Right lung (tissue), 5 donors: Measurements from ENCODE around the gene SETMAR. TPM values are rescaled to one million over a fixed set of nuclear protein-coding genes. Genes with fewer than 3 reads are reported as not detected.
A peak's percentile ranks its signal among the peaks of the same experiment; 100 is the strongest.

ENCODE experiments used
- DNase-seq, 2 donors: peaks; one replicate each; pipeline ENCODE4 v3.0.0-alpha.2; 2013
- polyA plus RNA-seq, 5 donors: library from polyadenylated mRNA; unstranded; fragments of 120-200 nt; gene quantifications; one replicate each; pipeline versions ENCODE4 v1.2.1 to v1.2.3, GENCODE V29; 2013; ENCODE audit warnings: inconsistent platforms in 1 of 5, low replicate concordance in 1 of 5; ENCODE audit not compliant: insufficient read length in 5 of 5, insufficient read depth in 1 of 5

Gene SETMAR
- polyA plus RNA-seq, 5 donors = 33.9 to 44.3 (median 39.7) TPM

DNA sequence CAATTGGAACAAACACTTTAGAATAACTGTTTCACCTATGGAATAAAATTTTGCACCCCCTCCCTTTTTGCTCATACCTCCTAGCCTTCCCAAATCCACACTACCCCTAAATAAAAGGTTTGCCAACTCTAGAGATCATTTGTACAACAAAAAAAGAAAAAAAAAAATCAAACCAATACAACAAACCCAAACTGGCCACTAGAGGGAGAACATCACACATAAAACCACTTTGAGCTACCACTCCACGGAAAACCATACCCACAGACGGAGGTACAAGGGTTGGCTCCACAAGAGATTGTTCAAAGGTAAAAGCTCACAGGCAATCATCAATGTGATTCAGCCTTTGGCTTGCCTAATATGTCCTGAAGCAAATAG, 47.6 kb downstream of the SETMAR start:
- DNase-seq = peak in 1 of 2 donors; percentile 60

DNA sequence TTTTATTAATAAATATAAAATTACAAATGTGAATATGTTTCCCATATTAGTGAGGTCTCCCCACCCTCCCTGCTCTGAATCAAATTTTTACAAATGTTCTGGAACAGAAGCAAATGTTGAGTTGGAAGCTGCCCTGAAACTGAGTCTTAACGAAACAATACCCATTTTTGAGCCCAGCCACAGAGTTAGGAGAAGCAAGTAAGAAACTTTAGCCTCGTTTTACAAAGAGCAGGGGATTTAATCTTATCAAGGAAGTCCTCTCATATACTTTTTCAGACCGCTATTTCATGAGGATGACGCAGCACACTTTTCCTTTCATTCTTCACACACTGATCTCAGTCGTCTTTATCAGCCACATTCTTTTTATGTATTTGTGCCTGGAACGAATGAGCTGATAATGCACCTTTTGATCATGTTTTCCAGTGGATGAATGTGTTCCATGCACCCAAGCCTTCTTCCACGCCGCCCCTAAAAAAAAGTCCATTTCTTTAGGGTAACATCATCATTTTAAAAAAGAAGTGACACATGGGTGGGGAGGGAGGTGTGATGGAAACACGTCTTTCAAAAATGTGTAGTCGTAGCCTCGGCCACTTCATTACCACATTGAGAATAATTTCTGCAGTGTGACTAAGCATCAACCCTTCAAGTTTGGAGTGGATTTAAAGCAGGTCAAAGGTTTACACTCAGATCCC, 48.1 kb downstream of the SETMAR start:
- no peak for DNase-seq

DNA sequence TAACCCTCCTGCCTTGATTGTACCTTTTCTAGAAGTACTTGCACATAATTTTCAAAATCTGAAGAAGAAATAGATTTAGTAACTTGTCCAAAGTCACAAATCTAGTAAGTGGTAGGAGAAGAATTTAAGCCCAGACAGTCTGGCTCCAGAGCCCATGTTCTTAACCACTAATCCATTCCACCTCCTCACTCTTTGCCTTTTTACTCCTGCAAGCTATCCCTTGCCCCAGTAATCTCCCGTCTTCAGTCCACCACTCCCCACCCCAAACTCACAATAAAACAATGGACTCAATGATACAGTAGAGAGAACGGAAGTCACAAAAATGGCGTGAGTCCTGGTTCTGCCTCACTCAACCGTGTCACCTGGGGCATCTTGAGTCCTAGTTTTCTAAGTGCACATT, 48.7 kb downstream of the SETMAR start:
- DNase-seq = no peak

DNA sequence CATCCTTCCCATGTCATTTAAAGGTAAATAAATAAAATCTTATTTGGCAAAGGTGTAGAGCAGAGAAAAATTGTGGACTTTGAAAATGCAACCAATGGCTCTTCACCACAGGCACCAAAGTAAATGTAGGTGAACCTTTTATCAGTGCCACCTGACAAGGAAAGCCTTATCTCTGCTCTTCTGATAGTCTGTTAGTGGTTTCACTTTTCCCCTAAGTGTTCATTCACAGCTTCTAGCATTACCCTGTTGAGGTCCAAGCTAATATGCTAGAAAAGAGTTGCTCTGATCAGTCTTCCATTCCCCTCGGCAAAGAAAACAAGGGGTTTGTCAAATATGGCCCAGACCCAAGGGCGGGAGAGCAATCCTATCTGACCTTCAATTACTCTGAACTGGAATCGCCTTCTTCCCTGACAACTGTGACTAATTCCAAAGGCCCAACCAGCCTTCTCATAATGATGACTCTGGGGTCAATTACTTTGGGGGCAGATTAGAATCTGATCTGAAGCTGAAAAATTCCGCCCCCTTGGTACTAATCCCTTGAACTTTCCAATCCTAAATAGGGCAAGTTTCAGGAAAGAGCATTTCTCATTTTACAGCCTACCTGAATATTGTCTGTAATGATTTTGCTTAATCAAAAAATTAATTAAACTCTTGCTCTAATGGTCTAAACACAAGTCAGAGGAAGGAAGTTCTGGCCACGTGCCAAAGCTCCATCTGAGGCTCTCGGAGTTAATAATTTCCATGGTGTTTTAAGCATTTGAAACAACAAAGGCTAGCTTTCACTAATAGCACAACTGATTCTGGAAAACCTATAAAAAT, 52.4 kb downstream of the SETMAR start:
- DNase-seq = peak in 1 of 2 donors; percentile 53

GRCh38 chr3:4356220-4356540, 53.0 kb downstream of the SETMAR start:
- no peak for DNase-seq

DNA sequence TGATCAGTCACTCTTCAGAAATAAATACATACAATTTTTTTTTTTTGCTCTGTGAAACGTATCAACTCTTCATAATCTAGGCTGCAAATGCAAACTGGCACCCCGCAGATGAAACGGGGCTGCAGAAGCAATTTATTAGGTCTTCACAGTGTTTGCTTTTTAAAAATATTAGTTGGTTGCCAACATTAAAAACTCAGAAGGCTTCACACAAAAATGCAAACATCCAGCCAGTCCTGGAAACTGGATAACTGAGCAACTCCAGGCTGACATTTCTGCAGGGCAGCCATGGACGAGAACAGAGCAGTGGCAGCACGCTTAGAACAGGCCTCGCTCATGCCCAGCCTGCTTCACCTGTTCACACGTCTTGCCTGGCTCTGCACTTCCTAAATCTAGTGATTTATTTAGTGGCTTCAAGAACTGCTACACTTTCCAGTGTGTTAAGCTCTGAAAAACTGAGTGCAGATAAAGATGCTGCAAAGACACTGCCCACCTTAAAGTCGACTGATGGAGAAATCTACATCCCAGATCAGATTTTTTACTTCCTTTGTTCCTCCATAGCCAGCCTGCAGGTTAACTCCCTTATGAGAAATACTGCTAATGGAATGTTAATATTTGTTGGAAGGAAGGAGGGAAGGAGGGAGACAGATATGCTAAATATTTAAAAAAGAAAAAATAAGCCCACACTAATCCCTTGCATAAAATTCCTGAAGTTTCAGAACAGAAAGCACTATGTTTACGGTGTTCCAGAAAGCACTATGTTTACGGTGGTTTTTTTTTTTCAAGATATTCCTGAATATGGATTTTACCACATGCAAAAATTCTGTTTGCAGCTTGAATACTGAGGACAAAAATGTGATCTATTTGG, 53.6 kb downstream of the SETMAR start:
- DNase-seq = no peak

DNA sequence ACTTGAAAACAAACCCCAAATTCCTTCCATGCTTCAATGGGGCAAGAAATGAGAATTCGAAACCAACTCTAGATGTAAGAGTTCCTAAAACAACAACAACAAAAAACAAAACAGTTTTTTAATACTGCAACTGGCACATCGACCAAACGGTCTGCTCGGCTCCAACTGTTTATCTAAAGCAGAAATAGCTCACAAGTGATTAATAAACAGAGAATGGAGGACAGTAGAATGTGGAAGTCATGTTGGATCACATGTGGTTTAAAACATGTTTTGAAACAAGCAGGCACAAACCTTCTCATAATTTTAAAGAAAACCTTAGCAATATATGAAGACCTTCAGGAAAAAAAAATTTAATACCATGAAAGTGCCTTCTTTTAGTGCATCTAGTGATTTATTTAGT, 55.1 kb downstream of the SETMAR start:
- DNase-seq = no peak

GRCh38 chr3:4359805-4360502, 56.8 kb downstream of the SETMAR start:
- no peak for DNase-seq

- DNase-seq = no peak
Measured at GRCh38 chr3:4360817-4361216, 57.6 kb downstream of the SETMAR start.

- no peak for DNase-seq
Measured at GRCh38 chr3:4362523-4362922, 59.4 kb downstream of the SETMAR start.

Other genes with a start within 250 kb of the SETMAR start
- gene SUMF1, start 163.9 kb downstream of the SETMAR start, polyA plus RNA-seq = 10 to 100 TPM; 27.4 to 40.9 (median 37.4) TPM
- 10 to 100 TPM; 34.8 to 47.9 (median 40.8) TPM for gene ITPR1, start 190.0 kb downstream of the SETMAR start, polyA plus RNA-seq